H1 (cell line): Measurements from ENCODE around the gene C12orf76. TPM values are rescaled to one million over a fixed set of nuclear protein-coding genes. Genes with fewer than 3 reads are reported as not detected.
"Not testable (repeated sequence)": the region's sequence is repeated elsewhere in the genome, so short reads cannot be mapped to it uniquely, and the experiment has no call there.

ENCODE experiments used
- CTCF ChIA-PET: fragments of 300-600 bp; sonication (Branson Sonifier 250); formaldehyde crosslinking; loops from one replicate; lab custom pipeline; 2021; ENCODE audit not compliant: partially characterized antibody; lab: Charles Lee
- POLR2A ChIA-PET: fragments of 300-600 bp; sonication (Branson Sonifier 250); formaldehyde crosslinking; loops from one replicate; lab custom pipeline; 2021; ENCODE audit warnings: inconsistent platforms; ENCODE audit not compliant: partially characterized antibody; lab: Charles Lee
- DNase-seq, 2 experiments: peaks; one replicate each; pipeline versions ENCODE4 v3.0.0 to v3.0.0-alpha.2; 2010 to 2022; ENCODE audit warnings: low spot score in 2 of 2, low read depth in 1 of 2, mixed read lengths in 1 of 2
- FAIRE-seq: peaks from 2 replicates; lab custom pipeline; 2011; peaks lifted over from hg19 to GRCh38; lab: Jason Lieb, UNC
- H2AFZ ChIP-seq: 2 replicates; pipeline ENCODE4 v1.8.1; 2012; ENCODE audit warnings: low read length, inconsistent platforms
- H2AK5ac ChIP-seq: 2 replicates; pipeline ENCODE4 v1.6.1; 2013; ENCODE audit warnings: low read depth, low read length
- H2BK120ac ChIP-seq: replicated peaks from 2 replicates; pipeline ENCODE3; 2013; ENCODE audit warnings: low read depth, low read length, inconsistent platforms
- H2BK12ac ChIP-seq: 2 replicates; pipeline ENCODE4 v1.6.1; 2013; ENCODE audit warnings: low read depth, low read length
- H2BK15ac ChIP-seq: 2 replicates; pipeline ENCODE4 v1.6.1; 2013; ENCODE audit warnings: low read length
- H2BK20ac ChIP-seq: 2 replicates; pipeline ENCODE4 v1.6.1; 2013; ENCODE audit warnings: low read length
- H2BK5ac ChIP-seq: 2 replicates; pipeline ENCODE4 v1.6.1; 2013; ENCODE audit warnings: low read depth, low read length
- H3K14ac ChIP-seq: 2 replicates; pipeline ENCODE4 v1.6.1; 2013; ENCODE audit warnings: inconsistent platforms; ENCODE audit not compliant: insufficient read length
- H3K18ac ChIP-seq: 2 replicates; pipeline ENCODE4 v1.6.1; 2013; ENCODE audit warnings: low read length; ENCODE audit errors: extremely low read depth
- H3K23ac ChIP-seq: 2 replicates; pipeline ENCODE4 v1.6.1; 2013; ENCODE audit warnings: inconsistent platforms; ENCODE audit not compliant: insufficient read length
- H3K23me2 ChIP-seq: 2 replicates; pipeline ENCODE4 v1.6.1; 2013; ENCODE audit warnings: low read depth, low read length
- H3K27ac ChIP-seq: 2 replicates; pipeline ENCODE4 v1.6.1; 2011; ENCODE audit warnings: low read depth, low read length, inconsistent platforms
- H3K27me3 ChIP-seq, 4 experiments: replicated peaks in 1 of 4; 1 replicate in 1 of 4; 2 replicates in 3 of 4; pipeline versions ENCODE4 v1.6.1 to v1.8.1; 2011 to 2013; ENCODE audit warnings: low read length in 3 of 4, mild to moderate bottlenecking in 3 of 4, inconsistent platforms in 2 of 4, mixed read lengths in 2 of 4, moderate library complexity in 1 of 4; ENCODE audit not compliant: control insufficient read depth in 3 of 4, insufficient read depth in 3 of 4; ENCODE audit errors: extremely low read depth in 1 of 4
- H3K36me3 ChIP-seq, 4 experiments: 2 replicates each; pipeline versions ENCODE4 v1.6.1 to v1.8.1; 2011 to 2013; ENCODE audit warnings: mild to moderate bottlenecking in 4 of 4, low read length in 3 of 4, moderate library complexity in 2 of 4, control low read depth in 1 of 4, inconsistent platforms in 1 of 4; ENCODE audit not compliant: insufficient read depth in 4 of 4, control insufficient read depth in 2 of 4
- H3K4ac ChIP-seq: replicated peaks from 2 replicates; pipeline ENCODE3; 2013; ENCODE audit warnings: low read length, low read depth, mixed read lengths, inconsistent platforms; ENCODE audit not compliant: insufficient read length
- H3K4me1 ChIP-seq, 4 experiments: replicated peaks in 1 of 4; 1 replicate in 1 of 4; 2 replicates in 3 of 4; pipeline versions ENCODE4 v1.6.1 to v1.8.1; 2011 to 2013; ENCODE audit warnings: low read length in 3 of 4, inconsistent platforms in 2 of 4, mixed read lengths in 1 of 4; ENCODE audit not compliant: insufficient read depth in 4 of 4, control insufficient read depth in 3 of 4
- H3K4me2 ChIP-seq, 2 experiments: 2 replicates each; pipeline versions ENCODE4 v1.6.1 to v1.8.1; 2011 to 2013; ENCODE audit warnings: low read depth in 2 of 2, low read length in 2 of 2, control low read depth in 1 of 2, inconsistent platforms in 1 of 2, mild to moderate bottlenecking in 1 of 2; ENCODE audit not compliant: insufficient read depth in 1 of 2
- H3K4me3 ChIP-seq, 4 experiments: fragments of 200-600, 300-600 bp in 1 of 4; sonication (generic), shearing (Covaris generic), sonication (Bioruptor Twin) in 1 of 4; 2 replicates each; pipeline versions ENCODE4 v1.5.1 to v1.8.1; 2011 to 2016; ENCODE audit warnings: low read length in 4 of 4, low read depth in 3 of 4, control low read depth in 2 of 4, inconsistent platforms in 2 of 4, mild to moderate bottlenecking in 2 of 4, mixed read lengths in 1 of 4, moderate library complexity in 1 of 4; ENCODE audit not compliant: insufficient read depth in 2 of 4; ENCODE audit errors: extremely low read depth in 1 of 4
- H3K56ac ChIP-seq: replicated peaks from 2 replicates; pipeline ENCODE3; 2013; ENCODE audit warnings: low read depth, mild to moderate bottlenecking, mixed read lengths, low read length, inconsistent platforms; ENCODE audit not compliant: insufficient read length
- H3K79me1 ChIP-seq: 2 replicates; pipeline ENCODE4 v1.6.1; 2013; ENCODE audit warnings: low read depth, low read length, control low read depth
- H3K79me2 ChIP-seq, 2 experiments: 2 replicates each; pipeline versions ENCODE4 v1.6.1 to v1.8.1; 2012 to 2013; ENCODE audit warnings: low read length in 2 of 2, mild to moderate bottlenecking in 2 of 2, inconsistent platforms in 1 of 2; ENCODE audit not compliant: insufficient read depth in 2 of 2, control insufficient read depth in 1 of 2
- H3K9ac ChIP-seq, 4 experiments: replicated peaks in 1 of 4; 1 replicate in 1 of 4; 2 replicates in 3 of 4; pipeline versions ENCODE4 v1.6.1 to v1.8.1; 2011 to 2013; ENCODE audit warnings: low read depth in 3 of 4, low read length in 3 of 4, control low read depth in 2 of 4, mild to moderate bottlenecking in 2 of 4, moderate library complexity in 2 of 4, inconsistent platforms in 1 of 4; ENCODE audit errors: extremely low read depth in 1 of 4
- H3K9me3 ChIP-seq, 2 experiments: 2 replicates each; pipeline versions ENCODE4 v1.6.1 to v1.8.1; 2012 to 2013; ENCODE audit warnings: mild to moderate bottlenecking in 2 of 2, moderate library complexity in 2 of 2, control low read depth in 1 of 2, inconsistent platforms in 1 of 2, low read depth in 1 of 2, low read length in 1 of 2, mixed read lengths in 1 of 2; ENCODE audit not compliant: insufficient read depth in 2 of 2
- H4K20me1 ChIP-seq, 2 experiments: replicated peaks in 1 of 2; 2 replicates each; pipeline versions ENCODE3 to v1.8.1; 2011 to 2013; ENCODE audit warnings: inconsistent platforms in 2 of 2, low read length in 2 of 2, mild to moderate bottlenecking in 1 of 2; ENCODE audit not compliant: insufficient read depth in 2 of 2, control insufficient read depth in 1 of 2
- H4K5ac ChIP-seq: 2 replicates; pipeline ENCODE4 v1.6.1; 2013; ENCODE audit warnings: low read length, low read depth, mixed read lengths, inconsistent platforms; ENCODE audit not compliant: insufficient read length
- H4K8ac ChIP-seq: 2 replicates; pipeline ENCODE4 v1.8.0; 2013; ENCODE audit warnings: mild to moderate bottlenecking, moderate library complexity, low read length, inconsistent platforms; ENCODE audit not compliant: insufficient read depth; ENCODE audit errors: extremely low read depth
- H4K91ac ChIP-seq: replicated peaks from 2 replicates; pipeline ENCODE3; 2013; ENCODE audit warnings: low read length, mixed read lengths, inconsistent platforms; ENCODE audit not compliant: insufficient read length
- ASH2L ChIP-seq: fragments of 200-600, 300-600 bp; sonication (generic); IDR thresholded peaks from one replicate; pipeline ENCODE4 v1.7.1; 2017; ENCODE audit warnings: low read length
- GABPA ChIP-seq: IDR thresholded peaks from 2 replicates; pipeline ENCODE4 v1.6.1; 2011; ENCODE audit warnings: mild to moderate bottlenecking, low read length, moderate library complexity, borderline replicate concordance; ENCODE audit not compliant: insufficient read depth
- WGBS, 2 experiments: shearing (Covaris generic) in 1 of 2; methylation state at CpG; one replicate each; pipeline versions ENCODE4 v1.1.6 to v1.1.7; 2013 to 2015; ENCODE audit warnings: low lambda C conversion rate in 2 of 2, mixed read lengths in 2 of 2, inconsistent platforms in 1 of 2, low coverage in 1 of 2, missing lambda C conversion rate in 1 of 2; ENCODE audit not compliant: insufficient replicate concordance in 2 of 2, insufficient coverage in 1 of 2, insufficient read length in 1 of 2; ENCODE audit errors: extremely low coverage in 1 of 2, missing lambda C conversion rate in 1 of 2; 5-methylcytosine and 5-hydroxymethylcytosine counted together
- polyA plus RNA-seq, 7 experiments: library from polyadenylated mRNA; depleted of rRNA in 3 of 7; stranded (reverse) in 5 of 7; unstranded in 2 of 7; fragments of >200 nt in 5 of 7; fragments of 200-250 nt in 2 of 7; gene quantifications; 1 replicate in 5 of 7; 2 replicates in 1 of 7; 4 replicates in 1 of 7; pipeline versions ENCODE4 v1.2.1 to v1.2.3, GENCODE V29; 2011 to 2013; ENCODE audit warnings: missing spikeins in 2 of 7, mixed read lengths in 2 of 7
- total RNA-seq: library from RNA; stranded (reverse); fragmentation: NEBNext Ultra II Directional; extraction: Animal tissue kit (Norgen Biotek cat#: 25700); gene quantifications from 2 replicates; pipeline ENCODE4 v1.2.1, GENCODE V29; 2021

Gene C12orf76
- total and polyA plus RNA-seq, 2 of the 8 experiments (the other 6 are each of a cell fraction or from before 2014, with no cell fraction given) = 14.4 to 18.6 TPM

GRCh38 chr12:110058875-110059615 is 10.7 kb upstream of the C12orf76 start (continued):
- TF ChIP-seq GABPA (no peak), ASH2L (no peak)
- TF ChIP-seq, all 59 proteins: peak for 0

GRCh38 chr12:110056643-110057042 is 8.3 kb upstream of the C12orf76 start:
- POLR2A ChIA-PET, H3K4me2 ChIP-seq, FAIRE-seq: not testable (repeated sequence)

More at GRCh38 chr12:110056643-110057042, 8.3 kb upstream of the C12orf76 start:
- H3K27ac ChIP-seq, H2BK5ac ChIP-seq, H2AFZ ChIP-seq, H3K4ac ChIP-seq, H3K14ac ChIP-seq, H3K18ac ChIP-seq, H3K23ac ChIP-seq, H2BK12ac ChIP-seq, H4K91ac ChIP-seq, H3K56ac ChIP-seq, H2BK20ac ChIP-seq, H4K20me1 ChIP-seq, H3K4me3 ChIP-seq, H2AK5ac ChIP-seq, H4K5ac ChIP-seq, H3K79me2 ChIP-seq, H3K36me3 ChIP-seq, H3K9me3 ChIP-seq, DNase-seq, H3K9ac ChIP-seq, H3K23me2 ChIP-seq, H3K79me1 ChIP-seq, H4K8ac ChIP-seq, H2BK120ac ChIP-seq, H3K27me3 ChIP-seq, H2BK15ac ChIP-seq, H3K4me1 ChIP-seq: not testable (repeated sequence)
- CTCF ChIA-PET = interaction anchor here (1.0 to 2.0 kb wide), 4 partner anchors 10 to 84 kb away, joined by 3 to 5 read pairs (median 3); no protein-coding TSS in a partner anchor
- 91% methylated on average over 3 of the region's 3 CpGs; no CpG with 5 or more reads in 1 of the 2 experiments for WGBS, 2 experiments
